GM12878 (cell line): ENCODE data around the gene ZNF679. TPM values are rescaled to one million over a fixed set of nuclear protein-coding genes. Genes with fewer than 3 reads are reported as not detected.
A peak's percentile ranks its signal among the peaks of the same experiment; 100 is the strongest.
"Not testable (repeated sequence)": the region's sequence is repeated elsewhere in the genome, so short reads cannot be mapped to it uniquely, and the experiment has no call there.

ENCODE experiments used
- ATAC-seq: fragments of 200-7000 bp; cut with Tn5 transposase; 3 replicates; pipeline ENCODE4 v1.9.1; 2020; ENCODE audit warnings: mild to moderate bottlenecking, moderate library complexity
- Bru-seq: library from RNA; stranded (reverse); fragments of 400-500 nt; gene quantifications from one replicate; lab custom pipeline; 2021; lab: Mats Ljungman, UMichigan
- BruChase-seq, 2 experiments: library from RNA; stranded (reverse); fragments of 400-500 nt; gene quantifications; one replicate each; lab custom pipeline; 2021; lab: Mats Ljungman, UMichigan
- BruUV-seq: library from RNA; stranded (reverse); fragments of 400-500 nt; replicated peaks from 2 replicates; lab custom pipeline; 2021; lab: Mats Ljungman, UMichigan
- CTCF ChIA-PET: fragments of 300-600 bp; sonication (Branson Sonifier 250); formaldehyde crosslinking; extraction: SDS; loops from one replicate; lab custom pipeline; 2021; ENCODE audit warnings: inconsistent platforms; lab: Yijun Ruan, JAX
- POLR2A ChIA-PET: fragments of 350-600 bp; formaldehyde crosslinking; extraction: SDS; loops from one replicate; lab custom pipeline; 2021; ENCODE audit warnings: inconsistent platforms; lab: Charles Lee
- RAD21 ChIA-PET: fragments of 300-600 bp; sonication (Branson Sonifier 250); formaldehyde crosslinking; loops from one replicate; lab custom pipeline; 2023; ENCODE audit warnings: antibody characterized with exemption; ENCODE audit not compliant: unreplicated experiment; lab: Charles Lee
- SMC1A ChIA-PET: fragments of 300-600 bp; sonication (Branson Sonifier 250); formaldehyde crosslinking; loops from one replicate; lab custom pipeline; 2023; ENCODE audit not compliant: unreplicated experiment, uncharacterized antibody; lab: Charles Lee
- DNase-seq: peaks from one replicate; pipeline ENCODE4 v3.0.0-alpha.2; 2011; ENCODE audit warnings: low read depth, low spot score
- FAIRE-seq: peaks from 3 replicates; lab custom pipeline; 2011; peaks lifted over from hg19 to GRCh38; lab: Jason Lieb, UNC
- H2AFZ ChIP-seq: 2 replicates; pipeline ENCODE4 v1.6.0; 2011; ENCODE audit warnings: low read depth, low read length, control low read depth; ENCODE audit not compliant: control insufficient read depth
- H3K27ac ChIP-seq: 2 replicates; pipeline ENCODE4 v1.5.1; 2011; ENCODE audit warnings: control low read depth; ENCODE audit not compliant: control insufficient read depth, insufficient read depth
- H3K27me3 ChIP-seq, 2 experiments: replicated peaks in 1 of 2; 2 replicates each; pipeline versions ENCODE4 v1.6.0 to v1.6.1; 2011; ENCODE audit warnings: low read length in 1 of 2; ENCODE audit not compliant: control insufficient read depth in 2 of 2, insufficient read depth in 2 of 2
- H3K36me3 ChIP-seq, 2 experiments: 2 replicates each; pipeline ENCODE4 v1.5.1; 2011; ENCODE audit warnings: low read length in 1 of 2; ENCODE audit not compliant: control insufficient read depth in 2 of 2, insufficient read depth in 2 of 2
- H3K4me1 ChIP-seq: 2 replicates; pipeline ENCODE4 v1.6.1; 2011; ENCODE audit warnings: mild to moderate bottlenecking, low read length, moderate library complexity, mixed read lengths; ENCODE audit not compliant: control insufficient read depth, insufficient read depth
- H3K4me2 ChIP-seq: 2 replicates; pipeline ENCODE4 v1.6.0; 2011; ENCODE audit warnings: control low read depth; ENCODE audit not compliant: control insufficient read depth, insufficient read depth
- H3K4me3 ChIP-seq: fragments of 200-600 bp; sonication (generic); 2 replicates; pipeline ENCODE4 v1.5.1; 2016
- H3K79me2 ChIP-seq: 2 replicates; pipeline ENCODE4 v1.6.0; 2011; ENCODE audit warnings: low read length; ENCODE audit not compliant: control insufficient read depth, insufficient read depth
- H3K9ac ChIP-seq: 2 replicates; pipeline ENCODE4 v1.8.0; 2011; ENCODE audit warnings: low read length, control low read depth, mixed read lengths; ENCODE audit not compliant: control insufficient read depth, insufficient read depth
- H3K9me3 ChIP-seq: replicated peaks from 3 replicates; pipeline ENCODE4 v1.5.1; 2011; ENCODE audit warnings: mild to moderate bottlenecking, low read length; ENCODE audit not compliant: control insufficient read depth, insufficient read depth
- H4K20me1 ChIP-seq: 2 replicates; pipeline ENCODE4 v1.6.0; 2011; ENCODE audit not compliant: control insufficient read depth, insufficient read depth
- BRCA1 ChIP-seq: IDR thresholded peaks from 2 replicates; pipeline ENCODE4 v1.6.1; 2011; ENCODE audit warnings: low read depth, low read length, improper control_type of control experiment
- RAD21 ChIP-seq: IDR thresholded peaks from 2 replicates; pipeline ENCODE4 v1.6.1; 2011; ENCODE audit warnings: mild to moderate bottlenecking, low read depth, low read length, moderate library complexity; ENCODE audit not compliant: insufficient read depth
- SIN3A ChIP-seq: IDR thresholded peaks from 2 replicates; pipeline ENCODE4 v1.6.1; 2012; ENCODE audit warnings: low read depth, low read length, improper control_type of control experiment
- SREBF1 ChIP-seq: IDR thresholded peaks from 2 replicates; pipeline ENCODE4 v1.6.1; 2012; ENCODE audit warnings: mild to moderate bottlenecking, low read length
- WGBS: methylation state at CpG from one replicate; pipeline ENCODE4 v1.1.6; 2016; ENCODE audit warnings: low lambda C conversion rate; ENCODE audit not compliant: insufficient replicate concordance, insufficient coverage; ENCODE audit errors: missing lambda C conversion rate; 5-methylcytosine and 5-hydroxymethylcytosine counted together
- in situ Hi-C: fragments of 300-500 bp; cut with MboI; formaldehyde crosslinking; loops from 9 replicates; pipeline ENCODE4 v1.14.3; 2018; ENCODE audit warnings: mixed read lengths
- intact Hi-C: fragments of 100-400 bp; cut with micrococcal nuclease; formaldehyde crosslinking; loops from one replicate; pipeline ENCODE4 v1.14.2; 2022; ENCODE audit not compliant: unreplicated experiment
- long read RNA-seq, 2 experiments: library from polyadenylated mRNA; unstranded; transcript quantifications; one replicate each; pipeline ENCODE4 v2.0.0, GENCODE V29; 2019 to 2020
- polyA minus RNA-seq, 3 experiments: library from RNA; depleted of rRNA, polyadenylated mRNA; stranded (reverse); fragments of >200 nt; gene quantifications; 2 replicates each; pipeline ENCODE4 v1.2.3, GENCODE V29; 2011
- polyA plus RNA-seq, 11 experiments: library from polyadenylated mRNA; depleted of rRNA in 4 of 11; unstranded in 6 of 11; stranded (reverse) in 5 of 11; fragments of >200 nt; fragmentation: Nextera tagmentation in 4 of 11; fragmentation: Illumina TruSeq in 1 of 11; extraction: Ambion mirVana in 4 of 11; extraction: Trizol in 1 of 11; gene quantifications; 1 replicate in 1 of 11; 2 replicates in 10 of 11; pipeline versions ENCODE4 v1.2.1 to v1.2.3, GENCODE V29; 2011 to 2016; ENCODE audit warnings: inconsistent platforms in 2 of 11, missing spikeins in 2 of 11, low read depth in 1 of 11
- total RNA-seq, 4 experiments: library from RNA; depleted of rRNA in 3 of 4; stranded (reverse); fragments of >200 nt in 3 of 4; fragmentation: Illumina TruSeq in 1 of 4; extraction: Trizol in 1 of 4; gene quantifications; 2 replicates each; pipeline versions ENCODE4 v1.2.1 to v1.2.3, GENCODE V29; 2013 to 2021
- TF ChIP-seq, protein P1 (sequence below), 3 experiments: IDR thresholded peaks in 2 of 3; conservative IDR thresholded peaks in 1 of 3; 2 replicates each; pipeline ENCODE4 v1.5.1; 2011; ENCODE audit warnings: low read depth in 3 of 3, low read length in 3 of 3, mild to moderate bottlenecking in 3 of 3, control low read depth in 2 of 3, moderate library complexity in 2 of 3, inconsistent platforms in 1 of 3, mixed read lengths in 1 of 3; ENCODE audit not compliant: control insufficient read depth in 2 of 3, insufficient read depth in 1 of 3; ENCODE audit errors: extremely low read depth in 1 of 3
- TF ChIP-seq, protein P2 (sequence below): IDR thresholded peaks from 2 replicates; pipeline ENCODE4 v1.6.1; 2012; ENCODE audit warnings: low read depth, low read length, improper control_type of control experiment

Gene ZNF679
- total RNA-seq (2013; cell fraction: nucleolus; rRNA removed), result not detected in 2 replicates
- total RNA-seq (2014; rRNA removed) (not detected in 2 replicates), total RNA-seq (2014; rRNA removed; fragmentation: Illumina TruSeq; extraction: Trizol) (not detected in 2 replicates), total RNA-seq (2021) (not detected in 2 replicates), polyA plus RNA-seq (2011; rRNA removed) (not detected in 2 replicates), polyA plus RNA-seq (2014; fragmentation: Illumina TruSeq; extraction: Trizol) (not detected in 2 replicates), polyA plus RNA-seq (2014; fragmentation: Nextera tagmentation; extraction: Ambion mirVana) (not detected), polyA plus RNA-seq (2014; rRNA removed) (not detected in 2 replicates), polyA plus RNA-seq (2016; fragmentation: Nextera tagmentation; extraction: Ambion mirVana) (not detected), polyA minus RNA-seq (2011; rRNA and poly(A)+ RNA removed) (not detected in 2 replicates), Bru-seq, nascent RNA (not detected), BruChase-seq, experiment 1, labeled RNA remaining after a 6-hour chase (not detected), BruChase-seq, experiment 2, labeled RNA remaining after a 2-hour chase (not detected)
- polyA plus RNA-seq (2011; ENCODE audit: low read depth), result not detected
- polyA plus RNA-seq (2011; cell fraction: cytosol; rRNA removed), result not detected in 2 replicates
- polyA plus RNA-seq (2011; cell fraction: nucleus; rRNA removed), result not detected in 2 replicates
- not detected in 2 replicates for polyA plus RNA-seq (2012)
- polyA minus RNA-seq (2011; cell fraction: cytosol; rRNA and poly(A)+ RNA removed), result not detected in 2 replicates
- polyA minus RNA-seq (2011; cell fraction: nucleus; rRNA and poly(A)+ RNA removed), result not detected in 2 replicates
- long read RNA-seq, experiment 1, result 0 reads
- long read RNA-seq, experiment 2, result 0 reads

DNA sequence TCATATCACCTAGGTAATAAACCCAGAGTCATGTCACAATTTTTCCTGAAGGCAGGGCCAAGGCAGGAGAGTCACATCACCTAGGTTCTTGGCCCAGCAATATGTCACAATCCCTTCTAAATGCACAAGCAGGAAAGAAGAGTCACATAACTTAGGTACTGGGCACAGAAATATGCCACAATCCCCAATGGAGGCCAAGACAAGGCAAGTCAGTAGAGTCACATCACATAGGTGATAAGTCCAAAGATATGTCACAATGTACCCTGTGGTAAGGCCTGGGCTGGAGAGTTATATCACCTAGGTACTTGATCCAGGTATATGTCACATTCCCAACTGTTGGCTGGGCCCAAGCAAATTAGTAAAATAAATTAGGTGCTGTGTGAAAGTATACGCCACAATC, at the start of gene ZNF679:
Gene ZNF679 (plus strand): TSS at position 301 of the 400 bp plus-strand sequence. CDS start 20,644 bp downstream, outside the sequence.
- H3K4me1 ChIP-seq, ATAC-seq, H3K27ac ChIP-seq, DNase-seq, CTCF ChIA-PET, BruUV-seq, H3K4me3 ChIP-seq, H3K9ac ChIP-seq, H3K36me3 ChIP-seq, H3K9me3 ChIP-seq, SMC1A ChIA-PET, POLR2A ChIA-PET, intact Hi-C loops, FAIRE-seq, H4K20me1 ChIP-seq, in situ Hi-C loops, H2AFZ ChIP-seq, H3K27me3 ChIP-seq, RAD21 ChIA-PET, H3K4me2 ChIP-seq, H3K79me2 ChIP-seq: not testable (repeated sequence)
- WGBS, result 50% methylated on average over 1 of the region's 1 CpG

DNA sequence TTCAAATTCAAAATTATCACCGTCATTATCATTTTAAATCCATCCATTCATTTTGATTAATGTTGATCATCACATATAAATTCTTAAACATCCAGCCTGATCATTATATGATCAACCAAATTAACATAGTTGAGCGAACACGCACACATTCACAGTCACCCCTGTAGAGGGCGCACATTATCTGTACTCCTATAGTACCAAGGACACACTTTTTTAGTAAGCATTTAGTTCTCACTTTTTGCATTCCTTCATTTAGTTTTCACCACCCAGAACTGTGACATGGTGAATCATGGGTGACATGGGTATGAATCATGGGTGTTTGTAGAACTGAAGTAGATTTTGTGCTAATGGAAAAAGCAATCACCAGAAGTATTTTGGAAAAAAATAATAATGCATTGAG, 47.3 kb upstream of the ZNF679 start:
- intact Hi-C loops (no loop called here), in situ Hi-C loops (no loop called here)
- Histone ChIP-seq H2AFZ (no peak overlapping the region), H3K9me3 (no peaks in the 10 kb centered on the region; the same call in 2 of the 3 replicates), H3K27me3 (no peaks in the 10 kb centered on the region), H3K9ac (no peak overlapping the region), H4K20me1 (no peaks in the 10 kb centered on the region), H3K4me3 (no peak overlapping the region), H3K4me2 (no peak overlapping the region), H3K4me1 (no peaks in the 10 kb centered on the region), H3K79me2 (no peaks in the 10 kb centered on the region), H3K27ac (no peak overlapping the region), H3K36me3 (no peaks in the 10 kb centered on the region)
- no TSS peak for BruUV-seq
- FAIRE-seq, result no peak
- no peak for ATAC-seq
- DNase-seq, result no peak
- RAD21 ChIA-PET, result no interaction called here
- CTCF ChIA-PET, result no interaction called here
- WGBS, result under 1% methylated on average over 4 of the region's 4 CpGs
- TF ChIP-seq SREBF1, result no peak
- TF ChIP-seq, protein P1, sequence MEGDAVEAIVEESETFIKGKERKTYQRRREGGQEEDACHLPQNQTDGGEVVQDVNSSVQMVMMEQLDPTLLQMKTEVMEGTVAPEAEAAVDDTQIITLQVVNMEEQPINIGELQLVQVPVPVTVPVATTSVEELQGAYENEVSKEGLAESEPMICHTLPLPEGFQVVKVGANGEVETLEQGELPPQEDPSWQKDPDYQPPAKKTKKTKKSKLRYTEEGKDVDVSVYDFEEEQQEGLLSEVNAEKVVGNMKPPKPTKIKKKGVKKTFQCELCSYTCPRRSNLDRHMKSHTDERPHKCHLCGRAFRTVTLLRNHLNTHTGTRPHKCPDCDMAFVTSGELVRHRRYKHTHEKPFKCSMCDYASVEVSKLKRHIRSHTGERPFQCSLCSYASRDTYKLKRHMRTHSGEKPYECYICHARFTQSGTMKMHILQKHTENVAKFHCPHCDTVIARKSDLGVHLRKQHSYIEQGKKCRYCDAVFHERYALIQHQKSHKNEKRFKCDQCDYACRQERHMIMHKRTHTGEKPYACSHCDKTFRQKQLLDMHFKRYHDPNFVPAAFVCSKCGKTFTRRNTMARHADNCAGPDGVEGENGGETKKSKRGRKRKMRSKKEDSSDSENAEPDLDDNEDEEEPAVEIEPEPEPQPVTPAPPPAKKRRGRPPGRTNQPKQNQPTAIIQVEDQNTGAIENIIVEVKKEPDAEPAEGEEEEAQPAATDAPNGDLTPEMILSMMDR (IDR thresholded peaks at IDR 0.05 in 2 of 3, conservative IDR thresholded peaks at IDR 0.05 in 1 of 3; ENCODE audit: control insufficient read depth in 2 of 3, extremely low read depth in 1 of 3, insufficient read depth in 1 of 3, low read depth in 3 of 3, low read length in 3 of 3), result 0 out of 6 replicates have a peak, but pooled peaks of 1 of the 3 experiments have one; percentile 6
- TF ChIP-seq, protein P2, sequence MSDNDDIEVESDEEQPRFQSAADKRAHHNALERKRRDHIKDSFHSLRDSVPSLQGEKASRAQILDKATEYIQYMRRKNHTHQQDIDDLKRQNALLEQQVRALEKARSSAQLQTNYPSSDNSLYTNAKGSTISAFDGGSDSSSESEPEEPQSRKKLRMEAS, result no peak
- TF ChIP-seq RAD21, result 0 out of 2 replicates have a peak, but pooled peaks have one; percentile 22
- no peak for TF ChIP-seq BRCA1
- no peak for TF ChIP-seq SIN3A
- SMC1A ChIA-PET, result no interaction called here
- POLR2A ChIA-PET, result no interaction called here
